Stomach smooth muscle (tissue), 2 donors: Measurements from ENCODE around the gene PRND.

Experiments
- H3K27ac ChIP-seq: one replicate; pipeline ENCODE4 v1.7.0; 2013; ENCODE audit warnings: mild to moderate bottlenecking, low read length, inconsistent platforms
- H3K27me3 ChIP-seq, 2 donors: one replicate each; pipeline ENCODE4 v1.7.0; 2013; ENCODE audit warnings: low read length in 2 of 2; ENCODE audit not compliant: insufficient read depth in 2 of 2, control insufficient read depth in 1 of 2
- H3K36me3 ChIP-seq, 2 donors: one replicate each; pipeline ENCODE4 v1.7.0; 2013; ENCODE audit warnings: low read length in 2 of 2; ENCODE audit not compliant: control insufficient read depth in 2 of 2, insufficient read depth in 2 of 2
- H3K4me1 ChIP-seq: one replicate; pipeline ENCODE4 v1.7.0; 2013; ENCODE audit warnings: low read length; ENCODE audit not compliant: control insufficient read depth, insufficient read depth
- H3K4me3 ChIP-seq, 2 donors: one replicate each; pipeline ENCODE4 v1.7.0; 2013; ENCODE audit warnings: low read length in 2 of 2
- H3K9ac ChIP-seq, 2 donors: one replicate each; pipeline ENCODE4 v1.7.0; 2013; ENCODE audit warnings: low read length in 2 of 2, mild to moderate bottlenecking in 1 of 2
- H3K9me3 ChIP-seq, 2 donors: one replicate each; pipeline ENCODE4 v1.7.0; 2013; ENCODE audit warnings: low read length in 2 of 2; ENCODE audit not compliant: control insufficient read depth in 2 of 2
- donor health status: healthy.
- donor health status: Pancreatic carcinoma.

PRND gene

GRCh38 chr20:4708036-4708435 is 13.7 kb upstream of the PRND start:
- Histone ChIP-seq H3K27me3 (no peaks in the 10 kb centered on the region), H3K9me3 (no peaks in the 10 kb centered on the region), H3K4me1 (peaks cover 6% of the 10 kb centered on the region), H3K36me3 (no peaks in the 10 kb centered on the region), H3K9ac (no peak overlapping the region), H3K27ac (no peak overlapping the region), H3K4me3 (no peak overlapping the region)

- Histone ChIP-seq H3K4me3 (no peak overlapping the region), H3K4me1 (peaks cover 5% of the 10 kb centered on the region), H3K36me3 (no peaks in the 10 kb centered on the region), H3K9me3 (no peaks in the 10 kb centered on the region), H3K9ac (no peak overlapping the region), H3K27me3 (no peaks in the 10 kb centered on the region), H3K27ac (no peak overlapping the region)
Measured at GRCh38 chr20:4708856-4709255, 12.9 kb upstream of the PRND start.

- H3K27me3 ChIP-seq = no peaks in the 10 kb centered on the region
- H3K4me3 ChIP-seq = no peak overlapping the region
- no peak overlapping the region for H3K27ac ChIP-seq
- H3K4me1 ChIP-seq = no peaks in the 10 kb centered on the region
- no peak overlapping the region for H3K9ac ChIP-seq
- H3K36me3 ChIP-seq = no peaks in the 10 kb centered on the region
- no peaks in the 10 kb centered on the region for H3K9me3 ChIP-seq
Measured at GRCh38 chr20:4709261-4710105, 12.2 kb upstream of the PRND start.

DNA sequence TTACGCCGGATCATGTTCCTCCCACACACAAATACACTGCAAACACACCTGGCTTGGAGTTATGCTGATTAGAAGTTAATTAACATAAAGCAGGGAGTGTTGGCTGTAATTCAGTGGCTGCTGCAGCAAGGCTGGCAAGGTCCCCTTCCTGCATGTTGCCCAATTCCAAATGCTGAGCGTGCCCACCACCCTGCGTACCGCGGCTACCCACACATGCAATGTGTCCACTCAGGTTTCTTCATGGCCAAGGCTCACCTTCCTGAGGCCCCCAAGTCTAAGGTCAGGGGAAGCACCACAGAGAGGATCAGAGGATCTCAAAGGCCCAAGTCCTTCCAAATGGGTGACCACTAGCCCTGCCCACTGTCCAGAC is 11.6 kb upstream of the PRND start:
- Histone ChIP-seq H3K9me3 (no peaks in the 10 kb centered on the region), H3K27ac (no peak overlapping the region), H3K9ac (no peak overlapping the region), H3K36me3 (no peaks in the 10 kb centered on the region), H3K27me3 (no peaks in the 10 kb centered on the region), H3K4me1 (no peaks in the 10 kb centered on the region), H3K4me3 (no peak overlapping the region)

- H3K9me3 ChIP-seq = no peaks in the 10 kb centered on the region
- no peak overlapping the region for H3K9ac ChIP-seq
- no peaks in the 10 kb centered on the region for H3K36me3 ChIP-seq
- H3K27me3 ChIP-seq = no peaks in the 10 kb centered on the region
- H3K4me1 ChIP-seq = no peaks in the 10 kb centered on the region
- no peak overlapping the region for H3K27ac ChIP-seq
- no peak overlapping the region for H3K4me3 ChIP-seq
Measured at GRCh38 chr20:4711511-4711910, 10.2 kb upstream of the PRND start.

- no peak overlapping the region for H3K9ac ChIP-seq
- H3K27me3 ChIP-seq = no peaks in the 10 kb centered on the region
- no peaks in the 10 kb centered on the region for H3K4me1 ChIP-seq
- no peaks in the 10 kb centered on the region for H3K36me3 ChIP-seq
- no peak overlapping the region for H3K4me3 ChIP-seq
- H3K27ac ChIP-seq = no peak overlapping the region
- no peaks in the 10 kb centered on the region for H3K9me3 ChIP-seq
Measured at GRCh38 chr20:4713401-4713800, 8.3 kb upstream of the PRND start.

- no peaks in the 10 kb centered on the region for H3K4me1 ChIP-seq
- no peak overlapping the region for H3K27ac ChIP-seq
- H3K4me3 ChIP-seq = no peak overlapping the region
- H3K9me3 ChIP-seq = no peaks in the 10 kb centered on the region
- H3K9ac ChIP-seq = no peak overlapping the region
- no peaks in the 10 kb centered on the region for H3K36me3 ChIP-seq
- no peaks in the 10 kb centered on the region for H3K27me3 ChIP-seq
Measured at GRCh38 chr20:4714818-4715217, 6.9 kb upstream of the PRND start.

GRCh38 chr20:4717816-4718570 is 3.7 kb upstream of the PRND start:
- no peak overlapping the region for H3K4me3 ChIP-seq
- no peak overlapping the region for H3K27ac ChIP-seq
- H3K9me3 ChIP-seq = no peaks in the 10 kb centered on the region

DNA sequence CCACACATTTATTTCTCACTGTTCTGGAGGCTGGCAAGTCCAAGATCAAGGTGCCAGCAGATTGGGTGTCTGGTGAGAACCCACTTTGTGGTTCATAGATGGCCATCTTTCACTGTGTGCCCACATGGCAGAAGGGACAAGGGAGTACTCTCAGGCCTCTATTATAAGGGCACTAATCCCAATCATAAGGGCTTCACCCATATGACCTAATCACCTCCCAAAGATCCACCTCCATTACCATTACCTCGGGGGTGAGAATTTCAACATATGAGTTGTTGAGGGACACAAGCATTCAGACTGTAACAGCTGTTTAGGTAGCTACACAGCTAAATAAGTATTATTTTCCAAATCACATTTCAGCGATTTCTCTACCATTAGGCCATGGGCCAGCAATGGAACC is 2.5 kb upstream of the PRND start:
- Histone ChIP-seq H3K27me3 (no peaks in the 10 kb centered on the region), H3K36me3 (no peaks in the 10 kb centered on the region), H3K4me1 (peaks cover 15% of the 10 kb centered on the region), H3K9ac (no peak overlapping the region), H3K4me3 (no peak overlapping the region), H3K27ac (no peak overlapping the region), H3K9me3 (no peaks in the 10 kb centered on the region)

More at GRCh38 chr20:4717816-4718570, 3.7 kb upstream of the PRND start:
- no peaks in the 10 kb centered on the region for H3K27me3 ChIP-seq
- peaks cover 15% of the 10 kb centered on the region for H3K4me1 ChIP-seq
- H3K9ac ChIP-seq = no peak overlapping the region
- no peaks in the 10 kb centered on the region for H3K36me3 ChIP-seq

DNA sequence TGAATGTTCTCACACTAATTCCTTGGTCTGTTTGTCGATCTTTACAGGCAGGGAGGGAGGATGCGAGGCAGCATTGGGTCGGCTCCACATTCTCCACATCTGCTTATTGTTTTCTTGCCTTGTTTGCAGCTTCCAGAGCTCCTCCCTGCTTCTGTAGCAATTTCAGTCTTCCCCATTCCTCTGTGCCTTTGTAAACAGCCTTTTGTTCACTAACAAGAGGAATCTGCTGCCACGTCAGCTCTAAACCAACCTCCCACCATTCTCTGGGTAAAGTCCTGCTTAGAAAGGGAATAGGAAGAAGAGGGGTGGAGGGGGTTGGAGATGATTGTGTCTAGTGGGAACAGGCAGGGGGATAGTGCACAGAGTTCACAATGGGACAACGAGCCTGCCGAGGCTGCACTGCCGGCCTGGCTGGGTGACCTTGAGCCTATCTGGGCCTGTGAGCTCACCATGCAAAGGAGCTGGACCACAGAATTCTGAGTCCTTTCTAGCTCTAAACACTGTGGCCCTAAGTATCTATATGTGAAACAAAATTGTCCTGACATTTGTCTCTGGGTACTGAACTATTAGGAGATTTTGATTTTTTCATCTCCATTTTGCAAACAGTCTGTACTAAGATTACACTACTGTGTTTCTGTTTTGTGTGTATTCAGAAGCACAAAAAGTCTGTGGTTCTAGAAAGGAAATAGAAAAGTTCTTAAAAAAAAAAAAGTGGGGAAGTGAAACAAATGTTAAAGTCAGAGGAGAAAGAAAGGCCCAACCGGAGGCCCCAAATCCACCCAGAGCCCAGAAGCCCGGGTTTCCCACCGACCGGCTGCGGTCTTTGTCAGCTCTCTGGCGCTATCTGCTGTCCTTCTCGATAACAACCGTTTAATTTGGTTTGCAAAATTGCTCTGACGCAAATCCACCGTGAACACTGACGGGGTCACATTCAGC is 1.4 kb upstream of the PRND start:
- Histone ChIP-seq H3K9ac (peak overlapping the region; percentile 54 to 55), H3K4me3 (peak overlapping the region; percentile 26 to 49), H3K9me3 (no peaks in the 10 kb centered on the region), H3K4me1 (peaks cover 18% of the 10 kb centered on the region), H3K27me3 (no peaks in the 10 kb centered on the region), H3K36me3 (no peaks in the 10 kb centered on the region), H3K27ac (peak overlapping the region; percentile 81)
